Measurements from ENCODE around the gene PRKAG2.

The PRKAG2 gene

DNA sequence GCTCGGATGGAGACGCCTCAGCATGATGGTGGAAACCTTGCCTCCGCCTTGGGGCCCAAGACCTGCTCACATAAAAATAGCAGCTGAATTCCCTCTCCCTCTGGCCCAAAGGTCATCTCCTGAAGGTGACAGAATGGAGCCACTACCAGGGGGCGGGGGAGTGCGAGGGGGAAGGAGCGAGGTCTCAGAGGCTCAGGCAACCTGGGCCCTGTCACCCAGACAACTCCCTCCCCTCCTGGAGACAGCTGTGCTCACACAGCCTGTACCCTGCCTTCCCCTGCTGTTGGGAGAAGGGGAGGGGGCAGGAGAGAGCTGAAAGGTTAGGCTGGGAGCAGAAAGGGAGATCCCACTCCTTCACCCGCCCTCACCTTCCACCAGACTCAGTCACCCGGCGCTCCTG, 184.2 kb downstream of the PRKAG2 start:
- DNase-seq (ENCODE audit: low spot score), result no peak

DNA sequence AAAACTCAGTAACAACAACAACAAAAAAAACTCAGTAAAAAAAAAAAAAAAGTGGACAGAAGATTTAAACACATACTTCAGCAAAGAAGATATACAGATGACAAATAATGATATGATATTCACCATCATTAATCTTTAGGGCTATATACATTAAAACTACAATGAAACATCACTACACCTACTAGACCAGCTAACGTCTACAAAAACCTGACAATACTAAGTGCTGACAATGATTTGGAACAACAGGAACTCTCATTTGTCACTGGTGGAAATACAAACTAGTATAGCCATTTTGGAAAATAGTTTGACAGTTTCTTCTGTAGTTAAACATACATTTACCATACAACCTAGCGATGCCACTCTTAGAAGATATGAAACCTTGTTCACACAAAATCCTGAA, 185.5 kb downstream of the PRKAG2 start:
- DNase-seq (ENCODE audit: low spot score), result no peak

DNA sequence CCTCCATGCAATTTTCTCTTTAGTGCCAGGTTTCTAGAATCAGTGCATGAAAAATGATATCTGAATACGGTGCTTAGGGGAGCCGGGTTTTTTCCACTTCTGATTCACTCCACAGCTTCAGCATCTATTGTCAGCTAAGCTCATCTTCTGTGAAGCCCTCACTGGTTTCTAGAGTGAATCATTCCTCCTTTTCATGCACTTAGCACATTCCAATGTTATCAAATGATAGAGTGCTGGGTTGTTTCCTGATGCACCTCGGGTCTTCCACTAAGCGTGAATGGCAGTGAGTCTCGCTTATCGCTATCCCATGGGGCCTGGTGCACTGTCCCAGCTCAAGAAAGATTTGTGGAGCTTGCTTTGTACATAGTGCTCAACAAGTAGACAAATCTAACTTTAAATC, 186.3 kb downstream of the PRKAG2 start:
- peak; percentile 24 for DNase-seq (ENCODE audit: low spot score)

DNA sequence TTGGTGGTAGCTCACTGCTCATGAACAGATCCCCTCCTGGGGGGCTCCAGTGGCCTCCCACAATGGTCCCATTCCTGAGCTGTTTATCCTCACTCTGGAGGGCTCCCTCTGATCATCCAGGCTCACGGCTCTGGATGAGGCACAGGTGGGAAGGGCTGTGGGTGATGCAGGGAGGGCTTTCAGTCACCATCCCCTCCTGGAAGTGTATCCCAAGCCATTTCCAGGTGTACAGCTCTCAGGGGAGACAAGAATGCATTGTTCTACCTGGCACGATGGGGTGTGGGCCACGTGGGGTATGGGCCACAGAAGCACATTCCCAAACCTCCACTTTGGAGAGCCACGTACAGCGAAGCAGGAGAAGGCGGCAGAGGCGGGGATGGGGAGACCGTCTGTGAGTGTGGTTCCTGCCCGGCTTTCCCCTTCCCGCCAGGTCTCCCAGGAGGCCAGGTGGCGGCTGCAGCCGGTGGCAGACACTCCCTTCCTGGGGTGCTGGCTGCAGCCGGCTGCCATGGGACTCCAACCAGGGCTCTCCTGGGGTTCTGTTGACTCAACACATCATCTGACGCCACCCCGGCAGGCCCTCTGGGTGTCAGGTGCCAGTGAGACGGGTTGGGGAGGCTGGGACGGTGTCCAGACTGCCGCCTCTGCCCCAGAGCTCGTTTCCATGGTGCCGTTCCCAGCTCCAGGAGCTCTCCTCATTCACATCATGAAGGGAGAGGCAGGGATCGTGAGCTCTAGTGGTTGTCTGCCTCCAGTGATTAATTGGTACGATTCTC, 187.5 kb downstream of the PRKAG2 start:
- DNase-seq (ENCODE audit: low spot score), result no peak

DNA sequence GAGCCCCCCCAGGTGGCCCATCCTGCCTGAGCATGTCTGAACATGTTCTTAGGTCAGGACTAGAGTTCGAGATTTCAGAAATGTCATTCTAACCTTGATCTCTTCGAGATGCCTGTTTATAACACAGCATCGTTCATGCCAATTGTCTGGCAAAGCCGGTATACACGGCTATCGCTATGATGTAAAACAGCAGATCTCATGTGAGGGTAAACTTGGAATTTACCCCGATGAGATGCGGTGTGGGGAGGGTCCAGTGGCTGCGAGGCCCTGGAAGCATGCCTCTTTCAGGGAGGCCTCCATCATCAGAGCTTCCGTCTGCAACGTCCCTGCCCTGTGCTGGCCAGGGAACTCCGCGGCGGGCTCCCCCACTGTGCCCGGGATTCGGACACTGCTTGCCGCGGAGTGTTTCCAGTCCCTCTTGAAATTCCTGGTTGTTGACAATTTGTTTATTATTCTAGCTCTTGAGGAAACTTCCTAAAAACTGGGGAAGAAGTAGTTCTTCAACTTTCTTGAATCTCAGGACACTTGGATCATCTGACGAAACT, 188.6 kb downstream of the PRKAG2 start:
- no peak for DNase-seq (ENCODE audit: low spot score)

DNA sequence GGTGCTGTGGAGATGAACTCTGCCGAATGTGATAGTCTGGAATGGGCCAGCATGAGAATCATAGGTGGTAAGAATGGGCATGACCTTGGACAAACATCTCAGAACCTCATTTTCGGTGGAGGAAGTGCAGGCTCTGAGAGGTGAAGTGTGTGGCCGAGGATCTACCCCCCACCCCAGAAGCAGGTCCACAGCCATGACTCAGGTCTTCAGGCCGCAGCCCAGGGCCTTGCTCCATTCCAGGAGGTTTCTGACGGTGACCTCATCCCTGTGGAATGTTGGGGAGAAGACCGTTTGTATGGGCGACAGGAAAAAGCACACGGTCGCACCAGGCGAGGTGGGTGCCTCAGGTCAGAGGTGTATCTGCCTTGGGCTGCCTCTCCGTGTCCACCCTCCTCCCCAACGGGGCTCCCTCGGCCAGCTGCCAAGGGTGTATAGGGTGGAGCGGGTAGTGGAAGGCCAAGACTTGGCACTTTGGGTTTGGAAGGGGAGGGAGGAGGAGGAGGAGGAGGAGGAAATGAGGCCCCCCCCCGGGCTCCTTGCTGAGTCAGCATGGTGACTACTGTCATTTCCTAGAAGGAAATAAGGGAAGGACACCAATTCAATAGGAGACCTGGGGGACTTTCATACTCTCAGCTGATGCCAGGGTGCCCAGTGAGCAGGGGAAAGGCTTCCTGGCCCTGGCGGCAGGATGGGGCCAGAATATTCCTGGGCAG, 189.2 kb downstream of the PRKAG2 start:
- peak; percentile 98 for DNase-seq (ENCODE audit: low spot score)

DNA sequence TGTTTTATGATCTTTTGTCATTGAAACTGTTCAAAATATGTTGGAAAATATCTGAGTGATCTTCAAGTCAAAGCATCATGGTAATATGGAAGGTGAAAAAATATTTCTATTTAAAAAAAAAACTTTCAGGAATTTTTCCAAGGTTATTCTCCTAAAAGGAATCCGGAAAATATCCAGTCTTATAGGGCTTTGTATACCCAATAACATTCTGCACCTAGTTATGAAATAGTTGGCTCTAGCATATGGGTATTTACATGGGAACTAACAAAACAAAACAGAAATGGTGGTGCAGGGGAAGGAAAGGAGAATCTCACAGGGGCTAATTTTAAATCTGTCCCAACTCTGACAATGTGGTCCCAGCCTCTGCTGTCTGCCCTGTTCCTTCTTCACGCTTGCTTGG, 190.1 kb downstream of the PRKAG2 start:
- no peak for DNase-seq (ENCODE audit: low spot score)

DNA sequence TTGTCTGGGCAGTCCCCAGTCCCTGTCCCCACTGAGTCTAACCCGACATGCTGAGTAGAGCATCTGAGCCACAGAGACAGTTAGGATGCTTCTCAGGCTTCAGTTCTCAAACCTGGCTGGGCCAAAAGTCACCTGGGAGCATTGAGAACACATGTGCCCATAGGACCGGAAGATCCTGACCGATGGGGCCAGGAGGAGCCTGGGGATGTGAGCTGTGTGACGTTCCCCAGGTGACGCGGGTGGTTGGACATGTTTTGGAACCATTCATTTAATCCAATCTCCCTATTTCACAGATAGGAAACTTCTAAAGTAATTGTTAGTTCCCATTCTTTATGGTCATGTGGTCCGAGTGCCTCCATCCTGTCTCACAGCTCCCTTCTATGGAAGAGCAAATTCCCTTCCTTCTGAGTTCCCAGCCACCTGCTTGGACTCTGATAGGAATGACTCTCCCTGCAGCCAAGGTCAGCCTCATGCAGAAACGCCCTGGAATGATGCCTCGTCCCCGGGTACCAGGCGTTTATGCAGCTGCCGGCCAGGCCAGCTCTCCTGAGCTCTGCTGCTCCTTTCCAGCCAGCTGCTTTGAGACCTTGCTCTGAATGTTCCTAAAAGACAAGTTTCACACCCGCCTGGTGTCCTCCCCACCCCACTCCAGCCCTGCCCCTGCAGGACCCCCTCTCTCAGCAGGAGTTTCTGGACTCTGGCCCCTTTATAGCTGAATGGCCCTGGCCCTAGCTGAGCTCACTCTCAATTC, 190.7 kb downstream of the PRKAG2 start:
- DNase-seq (ENCODE audit: low spot score), result no peak

DNA sequence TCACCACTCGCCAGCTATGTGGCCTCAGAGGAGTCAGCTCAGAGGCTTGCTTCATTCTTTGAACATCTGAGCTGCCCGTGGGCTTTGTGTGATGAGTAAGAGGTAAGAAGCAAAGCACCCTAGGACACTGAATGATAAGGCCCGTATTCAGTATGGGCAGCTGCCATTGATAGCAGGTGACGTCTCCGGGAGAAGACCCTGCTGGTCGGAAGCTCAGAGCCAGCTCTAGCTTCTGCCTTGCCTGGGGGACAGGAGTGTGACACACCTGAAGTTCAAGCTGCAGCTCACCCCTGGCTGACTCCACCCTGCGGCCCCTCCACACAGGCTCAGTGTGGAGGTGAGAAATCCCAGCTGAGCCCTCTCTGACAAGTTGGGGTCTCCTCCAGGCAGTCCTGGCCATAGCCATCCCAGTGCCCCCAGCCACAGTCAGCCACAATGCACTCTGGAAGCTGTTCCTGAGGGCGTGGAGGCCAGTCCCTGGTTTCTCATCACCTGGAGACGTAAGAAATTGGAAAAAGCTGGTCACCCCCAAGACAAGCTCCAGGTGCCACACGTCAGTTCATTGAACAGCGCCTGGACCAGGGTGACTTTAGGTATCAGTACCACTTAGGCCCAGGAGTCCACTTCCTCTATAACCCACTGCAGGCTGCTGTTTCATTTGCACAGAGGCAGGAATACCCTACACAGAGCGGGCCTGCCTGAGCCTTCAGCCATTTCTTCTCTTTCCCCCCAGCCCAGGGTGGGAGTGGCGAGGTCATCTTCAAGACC, 192.3 kb downstream of the PRKAG2 start:
- no peak for DNase-seq (ENCODE audit: low spot score)

DNA sequence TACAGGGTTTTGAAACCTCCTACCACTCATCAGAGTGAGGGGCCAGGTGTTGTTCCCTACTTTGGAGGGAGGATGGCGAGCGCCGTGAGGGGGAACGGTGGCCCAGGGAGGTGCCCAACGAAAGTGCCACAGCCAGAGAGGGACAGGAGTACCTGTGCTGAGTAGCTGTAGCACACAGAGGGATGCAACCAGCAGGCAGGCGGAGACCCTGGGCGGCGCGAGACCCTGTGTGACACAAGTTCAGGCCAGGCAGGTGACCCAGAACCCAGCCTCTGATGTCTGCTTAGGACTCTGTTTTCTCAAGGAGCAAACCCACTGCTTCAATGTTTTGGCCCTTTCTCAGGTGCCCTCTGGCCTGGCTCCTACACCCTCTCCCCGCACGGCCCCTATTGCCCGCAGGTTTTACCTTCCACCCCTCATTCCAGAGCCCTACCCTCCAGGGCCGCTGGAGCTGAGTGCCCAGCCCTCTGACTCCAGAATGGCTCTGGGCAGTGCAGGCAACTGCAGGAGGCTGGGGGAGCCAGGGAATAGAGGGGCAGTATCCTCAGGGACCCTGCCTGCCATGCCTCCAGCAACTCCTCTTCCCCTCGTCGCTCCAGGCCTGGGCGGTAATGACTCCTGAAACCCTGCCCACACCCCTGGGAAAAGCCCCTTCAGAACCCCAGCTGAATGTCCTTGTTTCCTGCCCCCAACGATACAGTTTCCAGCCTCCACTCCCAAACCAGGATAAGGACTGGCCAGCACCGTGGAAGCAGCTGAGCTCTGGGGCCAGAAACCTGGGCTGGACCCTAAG, 193.1 kb downstream of the PRKAG2 start:
- no peak for DNase-seq (ENCODE audit: low spot score)

DNA sequence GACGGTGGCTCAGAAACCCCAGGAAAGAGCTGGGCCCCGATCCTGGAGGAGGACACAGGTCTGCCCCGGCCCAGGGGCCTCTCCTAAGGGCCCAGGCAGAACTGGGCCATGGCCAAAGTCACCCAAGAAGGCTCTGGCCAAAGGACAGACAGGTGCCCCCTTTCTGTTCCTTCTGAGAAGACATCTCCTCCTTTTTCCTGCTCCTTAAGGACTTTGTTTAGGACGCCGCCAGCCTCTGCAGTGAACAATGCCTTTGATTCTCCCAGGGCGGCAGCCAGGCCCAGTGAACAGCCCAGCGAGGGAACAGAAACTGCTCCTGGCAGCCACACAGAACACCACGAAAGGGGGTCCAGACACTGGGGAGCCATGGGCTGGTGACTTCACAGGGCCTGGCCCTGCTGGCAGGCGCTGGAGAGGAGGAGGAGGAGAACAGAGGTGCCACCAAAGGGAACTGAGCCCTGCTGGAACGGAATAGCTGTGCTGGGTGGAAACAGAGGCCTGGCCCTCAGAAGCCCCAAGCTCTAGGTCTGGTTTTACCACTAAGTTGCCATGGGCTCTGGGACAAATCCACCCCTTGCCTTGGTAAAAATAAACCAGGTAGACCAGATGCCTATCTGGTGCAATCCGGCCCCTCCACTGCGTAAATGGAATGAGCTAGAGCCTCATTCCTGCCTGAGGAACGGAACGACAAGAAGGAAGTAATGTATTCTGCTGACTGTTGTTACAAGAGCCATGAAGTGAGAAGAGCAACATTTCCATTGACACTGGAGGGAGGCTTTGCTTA, 193.9 kb downstream of the PRKAG2 start:
- DNase-seq (ENCODE audit: low spot score), result no peak

DNA sequence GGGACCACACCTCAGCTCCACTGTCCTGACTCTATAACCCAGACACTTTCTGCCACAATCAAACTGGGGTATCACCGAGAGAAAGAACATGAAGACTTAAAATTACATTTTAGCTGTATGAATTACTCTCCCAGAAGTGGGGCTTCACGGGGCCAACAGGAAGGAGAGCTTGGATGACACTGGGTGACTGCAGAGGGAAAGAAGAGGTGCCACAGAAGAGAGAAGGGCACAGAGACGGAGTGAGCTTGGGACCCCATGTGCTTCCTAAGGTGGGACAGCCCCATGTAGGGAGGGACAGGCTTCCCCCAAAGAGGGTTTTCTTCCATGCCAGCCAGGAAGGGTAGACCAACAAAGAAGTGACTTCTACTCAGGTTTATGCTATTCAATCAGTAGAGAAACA, 195.2 kb downstream of the PRKAG2 start:
- DNase-seq (ENCODE audit: low spot score), result no peak

DNA sequence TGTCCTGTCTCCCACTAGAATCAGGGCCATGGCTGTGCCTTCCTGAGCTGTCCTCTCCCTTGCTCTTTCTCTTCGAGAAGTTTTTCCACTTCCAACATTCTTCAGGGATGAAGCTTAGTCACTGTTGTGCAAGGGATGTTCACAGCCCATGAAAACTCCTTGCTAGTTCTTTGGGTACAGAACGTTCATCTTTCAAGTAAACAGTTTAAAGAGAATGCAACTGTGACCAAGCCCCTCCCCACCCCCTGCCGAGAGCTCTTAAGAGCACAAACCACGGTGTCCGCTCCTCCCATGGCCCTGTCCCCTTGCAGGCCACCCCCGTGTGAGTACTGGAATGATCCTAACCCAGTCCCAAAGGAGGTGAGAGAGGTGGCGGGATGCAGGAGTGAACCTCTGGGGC, 196.1 kb downstream of the PRKAG2 start:
- no peak for DNase-seq (ENCODE audit: low spot score)

DNA sequence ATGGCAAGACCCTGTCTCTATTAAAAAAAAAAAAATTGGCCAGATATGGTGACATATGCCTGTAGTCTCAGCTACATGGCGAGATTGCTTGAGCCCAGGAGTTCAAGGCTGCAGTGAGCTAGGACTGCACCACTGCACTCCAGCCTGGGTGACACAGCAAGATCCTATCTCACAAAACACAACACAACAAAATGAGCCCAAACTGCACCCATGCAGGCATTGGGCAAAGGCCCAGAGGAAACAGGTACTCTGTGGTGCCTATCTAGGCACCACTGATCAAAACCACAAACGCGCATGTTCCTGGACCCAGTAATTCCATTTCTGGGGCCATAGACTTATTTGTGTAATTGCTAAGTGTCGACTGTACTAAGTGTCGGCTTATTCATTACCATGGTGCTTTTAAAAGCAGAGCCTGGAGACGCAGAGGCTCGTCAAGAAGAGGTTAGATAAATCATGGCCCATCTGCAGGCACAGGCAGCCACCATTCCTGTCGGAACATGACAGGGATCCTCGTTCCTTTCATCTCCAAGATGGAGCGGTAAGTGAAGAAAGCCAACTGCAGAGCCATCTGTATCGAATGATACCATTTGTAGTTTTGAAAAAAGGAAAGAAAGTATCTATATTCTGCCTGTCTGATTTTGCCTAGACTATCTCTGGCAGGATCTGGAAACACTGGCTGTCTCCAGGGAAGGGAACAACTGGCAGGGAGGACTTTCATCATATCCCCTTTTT, 196.9 kb downstream of the PRKAG2 start:
- DNase-seq (ENCODE audit: low spot score), result no peak

DNA sequence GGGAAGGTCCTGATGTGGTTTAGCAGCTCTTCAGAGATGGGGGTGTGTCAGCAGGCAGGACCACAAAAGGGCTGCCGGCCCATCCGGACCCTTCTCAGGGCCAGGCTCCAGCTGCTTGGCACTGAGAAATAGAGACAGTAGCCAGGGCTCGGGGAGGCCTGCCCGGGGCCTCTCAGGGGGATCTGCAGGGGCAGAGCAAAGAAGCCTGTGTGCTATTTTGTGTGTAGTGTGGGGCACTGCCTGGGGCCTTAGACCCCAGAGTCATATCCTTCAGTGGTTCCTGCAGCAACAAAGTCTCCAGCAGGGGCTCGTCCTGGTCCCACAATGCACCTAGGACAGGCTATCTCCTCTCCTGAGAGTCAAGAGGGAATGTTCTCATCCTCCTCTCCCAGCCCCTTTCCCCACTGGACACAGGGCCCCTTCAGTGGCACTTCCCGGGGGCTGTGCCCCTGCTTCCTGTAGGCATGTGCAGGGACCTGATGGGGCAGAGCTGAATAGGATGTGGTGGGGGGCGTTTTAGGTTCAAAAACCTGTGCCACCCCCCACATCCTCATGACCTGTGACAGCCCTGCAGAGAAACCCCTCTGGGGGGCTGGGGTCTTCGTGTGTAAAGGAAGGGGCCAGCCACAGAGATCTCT, 197.7 kb downstream of the PRKAG2 start:
- no peak for DNase-seq (ENCODE audit: low spot score)

DNA sequence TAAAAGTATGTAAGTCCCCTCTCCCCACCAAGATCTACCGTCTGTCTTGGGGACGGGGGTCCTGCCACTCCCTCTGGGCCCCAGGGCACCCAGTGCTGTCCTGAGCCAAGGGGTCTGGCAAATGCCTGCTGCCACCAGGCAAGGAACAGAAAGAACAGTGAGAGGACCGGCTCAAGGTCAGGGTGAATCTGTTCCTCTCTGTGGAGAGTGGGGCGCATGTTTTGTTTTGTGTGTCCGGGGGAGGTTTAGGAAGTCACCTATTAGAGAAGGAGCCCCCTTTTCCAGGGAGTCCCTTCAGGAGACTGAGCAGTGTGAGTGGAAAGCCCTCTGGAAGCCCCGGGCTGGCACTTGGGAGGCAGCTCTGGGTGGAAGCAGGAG, 198.7 kb downstream of the PRKAG2 start:
- no peak for DNase-seq (ENCODE audit: low spot score)

DNA sequence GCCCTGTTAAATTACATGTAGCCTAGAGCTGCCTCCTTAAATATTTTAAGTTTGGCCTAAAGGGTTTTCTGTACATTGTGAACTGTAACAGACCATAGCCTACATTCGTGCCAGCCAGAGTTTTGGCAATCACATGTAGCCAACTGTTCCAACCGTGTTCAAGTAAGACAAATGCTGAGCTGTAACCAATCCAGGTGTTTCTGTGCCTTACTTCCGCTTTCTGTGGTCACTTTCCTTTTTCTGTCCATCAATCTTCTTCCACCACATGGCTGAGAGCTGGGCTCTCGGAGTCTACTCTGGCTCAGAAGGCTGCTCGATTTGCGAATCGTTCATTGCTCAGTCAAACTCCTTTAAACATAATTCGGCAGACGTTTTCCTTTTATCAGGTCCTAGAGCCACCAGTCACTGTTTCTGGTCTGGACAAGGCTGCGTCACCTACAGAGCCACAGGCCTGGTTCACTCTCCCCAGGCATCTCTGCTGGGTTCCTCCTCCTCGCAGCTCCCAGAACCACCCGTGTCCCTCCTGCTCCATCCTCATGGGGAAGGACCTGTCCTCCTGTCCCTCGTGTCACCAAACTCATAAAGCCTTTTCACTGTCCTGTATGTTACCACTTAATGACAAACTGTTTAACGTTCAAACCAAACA, 199.2 kb downstream of the PRKAG2 start:
- no peak for DNase-seq (ENCODE audit: low spot score)

DNA sequence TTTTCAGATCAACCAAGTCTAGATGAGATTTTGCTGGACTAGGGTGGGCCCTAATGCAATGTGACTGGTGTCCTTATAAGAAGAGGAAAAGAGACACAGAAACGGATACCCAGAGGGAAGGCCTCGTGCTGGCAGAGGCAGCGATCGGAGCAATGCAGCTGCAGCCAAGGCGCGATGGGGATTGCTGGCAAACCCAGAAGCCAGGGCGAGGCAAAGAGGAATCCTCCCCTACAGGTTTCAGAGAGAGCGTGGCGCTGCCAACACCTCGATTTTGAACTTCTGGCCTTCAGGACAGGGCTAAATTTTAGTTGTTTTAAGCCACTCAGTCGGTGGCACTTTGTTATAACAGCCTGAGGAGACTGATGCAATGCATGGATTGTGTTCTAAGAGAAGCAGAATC, 200.2 kb downstream of the PRKAG2 start:
- no peak for DNase-seq (ENCODE audit: low spot score)

Measured in kidney capillary endothelial cell (primary cell).